H1 (cell line): ENCODE results near the gene PLD5.

Source experiments
- BACH1 ChIP-seq: IDR thresholded peaks from 2 replicates; pipeline ENCODE4 v1.6.1; 2012; ENCODE audit warnings: low read length, improper control_type of control experiment
- CBX5 ChIP-seq: fragments of 300-800, 300-1000 bp; sonication (generic); IDR thresholded peaks from 2 replicates; pipeline ENCODE4 v1.7.1; 2016; ENCODE audit warnings: antibody characterized with exemption, low read length, low read depth
- EZH2 ChIP-seq: fragments of 200-600 bp; sonication (generic); IDR thresholded peaks from 2 replicates; pipeline ENCODE4 v1.7.1; 2012; ENCODE audit warnings: low read depth, mild to moderate bottlenecking, moderate library complexity, low read length, inconsistent platforms; ENCODE audit not compliant: severe bottlenecking
- GABPA ChIP-seq: IDR thresholded peaks from 2 replicates; pipeline ENCODE4 v1.6.1; 2011; ENCODE audit warnings: mild to moderate bottlenecking, low read length, moderate library complexity, borderline replicate concordance; ENCODE audit not compliant: insufficient read depth
- HDAC6 ChIP-seq: IDR thresholded peaks from one replicate; pipeline ENCODE4 v1.7.1; 2012; ENCODE audit warnings: low read depth, mild to moderate bottlenecking, inconsistent platforms, low read length, moderate library complexity
- POLR2AphosphoS5 ChIP-seq: IDR thresholded peaks from 2 replicates; pipeline ENCODE4 v1.6.1; 2011; ENCODE audit warnings: low read depth, low read length
- RAD21 ChIP-seq, 2 experiments: IDR thresholded peaks in 1 of 2; conservative IDR thresholded peaks in 1 of 2; 2 replicates each; pipeline ENCODE4 v1.6.1; 2011; ENCODE audit warnings: low read depth in 2 of 2, low read length in 2 of 2, improper control_type of control experiment in 1 of 2, inconsistent platforms in 1 of 2, mild to moderate bottlenecking in 1 of 2, moderate library complexity in 1 of 2
- TEAD4 ChIP-seq: IDR thresholded peaks from 2 replicates; pipeline ENCODE4 v1.6.1; 2012; ENCODE audit warnings: low read depth, low read length, inconsistent platforms, mixed read lengths
- YY1 ChIP-seq: IDR thresholded peaks from 2 replicates; pipeline ENCODE4 v1.6.1; 2011; ENCODE audit warnings: low read depth, mild to moderate bottlenecking, low read length
- TF ChIP-seq, protein P1 (sequence below), 3 experiments: IDR thresholded peaks; 1 replicate in 2 of 3; 2 replicates in 1 of 3; pipeline versions ENCODE4 v1.5.1 to v1.6.1; 2011; ENCODE audit warnings: low read length in 3 of 3, mild to moderate bottlenecking in 3 of 3, inconsistent platforms in 2 of 3, low read depth in 1 of 3, moderate library complexity in 1 of 3; ENCODE audit not compliant: insufficient read depth in 1 of 3; ENCODE audit errors: control extremely low read depth in 1 of 3
- TF ChIP-seq, protein P2 (sequence below): IDR thresholded peaks from 2 replicates; pipeline ENCODE4 v1.6.1; 2011; ENCODE audit warnings: low read depth, mild to moderate bottlenecking, low read length; ENCODE audit not compliant: insufficient read depth

DNA sequence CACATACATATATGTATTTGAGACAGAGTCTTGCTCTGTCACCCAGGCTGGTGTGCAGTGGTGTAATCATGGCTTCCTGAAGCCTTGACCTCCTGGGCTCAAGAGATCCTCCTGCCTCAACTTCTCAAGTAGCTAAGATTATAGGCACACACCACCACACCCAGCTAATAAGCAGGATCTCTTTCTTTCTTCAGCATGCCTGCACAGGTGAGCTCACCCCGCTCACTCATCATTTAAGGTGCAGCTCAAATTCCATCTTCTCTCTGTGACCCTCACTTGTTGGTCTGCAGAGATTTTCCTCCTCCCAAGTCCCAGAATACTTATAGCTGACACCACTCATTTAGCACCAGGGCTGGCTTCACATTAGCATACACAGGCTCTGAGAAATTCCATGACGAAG lies 316.5 kb downstream of the PLD5 start:
- TF ChIP-seq, protein P1, sequence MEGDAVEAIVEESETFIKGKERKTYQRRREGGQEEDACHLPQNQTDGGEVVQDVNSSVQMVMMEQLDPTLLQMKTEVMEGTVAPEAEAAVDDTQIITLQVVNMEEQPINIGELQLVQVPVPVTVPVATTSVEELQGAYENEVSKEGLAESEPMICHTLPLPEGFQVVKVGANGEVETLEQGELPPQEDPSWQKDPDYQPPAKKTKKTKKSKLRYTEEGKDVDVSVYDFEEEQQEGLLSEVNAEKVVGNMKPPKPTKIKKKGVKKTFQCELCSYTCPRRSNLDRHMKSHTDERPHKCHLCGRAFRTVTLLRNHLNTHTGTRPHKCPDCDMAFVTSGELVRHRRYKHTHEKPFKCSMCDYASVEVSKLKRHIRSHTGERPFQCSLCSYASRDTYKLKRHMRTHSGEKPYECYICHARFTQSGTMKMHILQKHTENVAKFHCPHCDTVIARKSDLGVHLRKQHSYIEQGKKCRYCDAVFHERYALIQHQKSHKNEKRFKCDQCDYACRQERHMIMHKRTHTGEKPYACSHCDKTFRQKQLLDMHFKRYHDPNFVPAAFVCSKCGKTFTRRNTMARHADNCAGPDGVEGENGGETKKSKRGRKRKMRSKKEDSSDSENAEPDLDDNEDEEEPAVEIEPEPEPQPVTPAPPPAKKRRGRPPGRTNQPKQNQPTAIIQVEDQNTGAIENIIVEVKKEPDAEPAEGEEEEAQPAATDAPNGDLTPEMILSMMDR (IDR thresholded peaks at IDR 0.05; ENCODE audit: control extremely low read depth in 1 of 3, insufficient read depth in 1 of 3, low read depth in 1 of 3, low read length in 3 of 3), result no peak
- TF ChIP-seq POLR2AphosphoS5, result no peak
- no peak for TF ChIP-seq YY1
- TF ChIP-seq RAD21 (IDR thresholded peaks at IDR 0.05 in 1 of 2, conservative IDR thresholded peaks at IDR 0.05 in 1 of 2; ENCODE audit: low read depth in 2 of 2, low read length in 2 of 2), result no peak
- TF ChIP-seq, protein P2, sequence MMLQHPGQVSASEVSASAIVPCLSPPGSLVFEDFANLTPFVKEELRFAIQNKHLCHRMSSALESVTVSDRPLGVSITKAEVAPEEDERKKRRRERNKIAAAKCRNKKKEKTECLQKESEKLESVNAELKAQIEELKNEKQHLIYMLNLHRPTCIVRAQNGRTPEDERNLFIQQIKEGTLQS, result no peak
- TF ChIP-seq HDAC6, result no peak
- no peak for TF ChIP-seq GABPA
- TF ChIP-seq CBX5, result no peak
- no peak for TF ChIP-seq BACH1
- TF ChIP-seq EZH2, result no peak
- no peak for TF ChIP-seq TEAD4
